Adrenal gland (tissue), 5 donors: ENCODE results near the gene AUTS2.

Source experiments
- POLR2A ChIP-seq, 2 donors: fragments of 450-650 bp; IDR thresholded peaks; one replicate each; pipeline ENCODE4 v1.6.1; 2017; ENCODE audit warnings: antibody characterized with exemption in 2 of 2, mild to moderate bottlenecking in 2 of 2, moderate library complexity in 1 of 2
- TF ChIP-seq, protein P1 (sequence below), 6 experiments: fragments of 450-650 bp in 4 of 6; fragments of 200-600 bp in 2 of 6; sonication (generic) in 1 of 6; IDR thresholded peaks; 1 replicate in 5 of 6; 2 replicates in 1 of 6; pipeline versions ENCODE4 v1.5.1 to v1.8.0; 2016 to 2021; ENCODE audit warnings: antibody characterized with exemption in 6 of 6, mild to moderate bottlenecking in 2 of 6, moderate library complexity in 1 of 6
- donor health status: DM: no; HTN: no; CAD: no.

- TF ChIP-seq, protein P1, sequence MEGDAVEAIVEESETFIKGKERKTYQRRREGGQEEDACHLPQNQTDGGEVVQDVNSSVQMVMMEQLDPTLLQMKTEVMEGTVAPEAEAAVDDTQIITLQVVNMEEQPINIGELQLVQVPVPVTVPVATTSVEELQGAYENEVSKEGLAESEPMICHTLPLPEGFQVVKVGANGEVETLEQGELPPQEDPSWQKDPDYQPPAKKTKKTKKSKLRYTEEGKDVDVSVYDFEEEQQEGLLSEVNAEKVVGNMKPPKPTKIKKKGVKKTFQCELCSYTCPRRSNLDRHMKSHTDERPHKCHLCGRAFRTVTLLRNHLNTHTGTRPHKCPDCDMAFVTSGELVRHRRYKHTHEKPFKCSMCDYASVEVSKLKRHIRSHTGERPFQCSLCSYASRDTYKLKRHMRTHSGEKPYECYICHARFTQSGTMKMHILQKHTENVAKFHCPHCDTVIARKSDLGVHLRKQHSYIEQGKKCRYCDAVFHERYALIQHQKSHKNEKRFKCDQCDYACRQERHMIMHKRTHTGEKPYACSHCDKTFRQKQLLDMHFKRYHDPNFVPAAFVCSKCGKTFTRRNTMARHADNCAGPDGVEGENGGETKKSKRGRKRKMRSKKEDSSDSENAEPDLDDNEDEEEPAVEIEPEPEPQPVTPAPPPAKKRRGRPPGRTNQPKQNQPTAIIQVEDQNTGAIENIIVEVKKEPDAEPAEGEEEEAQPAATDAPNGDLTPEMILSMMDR (IDR thresholded peaks at IDR 0.05), result no peak
- no peak for TF ChIP-seq POLR2A (IDR thresholded peaks at IDR 0.05)
Observed at GRCh38 chr7:70353330-70353945, 755.2 kb downstream of the AUTS2 start.
